ENCODE measurements around the gene TMEM147.

- TF ChIP-seq CTCF (conservative IDR thresholded peaks at IDR 0.05 in 1 of 2, IDR thresholded peaks at IDR 0.05 in 1 of 2; ENCODE audit: extremely low read depth in 1 of 2, insufficient read depth in 1 of 2, low read depth in 1 of 2, low read length in 2 of 2) (no peak), EZH2 (IDR thresholded peaks at IDR 0.05; ENCODE audit: borderline replicate concordance, low read length) (no peak)
Measured at GRCh38 chr19:35509018-35509652, 36.3 kb upstream of the TMEM147 start.
